ENCODE results near the gene FBN2.
"Not testable (repeated sequence)": the region's sequence is repeated elsewhere in the genome, so short reads cannot be mapped to it uniquely, and the experiment has no call there.

Gene FBN2

DNA sequence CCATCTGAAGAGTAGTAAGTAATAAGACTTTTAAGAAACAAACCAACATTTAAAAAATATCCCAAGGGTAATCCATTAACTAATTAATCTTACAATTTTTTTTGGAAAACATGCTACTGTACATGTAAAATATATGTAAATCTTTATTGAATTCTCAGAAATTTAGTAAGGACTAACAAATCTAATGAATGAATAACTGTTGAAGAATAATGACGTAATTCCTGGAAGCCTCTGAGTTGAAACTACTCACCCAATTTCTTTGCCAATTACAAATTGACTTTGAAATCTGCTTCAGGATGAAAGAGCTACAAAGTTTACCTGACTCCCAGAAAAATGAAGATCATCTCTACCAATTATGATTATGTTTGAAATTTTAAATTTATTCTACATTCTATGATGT is 21.1 kb downstream of the FBN2 start:
- Mint-ChIP-seq H3K27ac (no peak overlapping the region), H3K4me1 (no peaks in the 10 kb centered on the region), H3K27me3 (no peaks in the 10 kb centered on the region), H3K4me3 (no peak overlapping the region), H3K36me3 (no peaks in the 10 kb centered on the region), H3K9me3 (no peaks in the 10 kb centered on the region)
- no peak for ATAC-seq (ENCODE audit: low read depth)
- DNase-seq (ENCODE audit: low spot score in 2 of 2), result no peak

DNA sequence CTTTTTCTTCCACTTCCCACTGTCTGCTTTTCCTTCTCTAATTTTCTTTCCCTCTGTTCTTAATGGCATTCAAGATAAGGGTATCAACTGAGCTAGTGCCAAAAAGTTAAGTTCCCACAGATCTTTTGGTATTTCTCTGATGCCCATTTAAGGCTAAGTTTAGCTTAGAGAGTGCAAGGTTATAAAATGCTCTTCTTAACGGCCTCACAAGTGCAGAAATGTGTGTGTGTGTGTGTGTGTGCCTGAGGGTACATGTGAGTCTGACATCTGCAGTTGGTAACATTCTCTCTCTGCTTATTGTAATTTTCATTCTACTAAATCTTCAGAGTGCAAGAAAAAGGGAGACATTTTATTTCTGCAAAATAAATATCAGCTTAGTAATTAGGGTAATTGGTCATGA is 24.2 kb downstream of the FBN2 start:
- Mint-ChIP-seq H3K9me3 (peaks cover 3% of the 10 kb centered on the region), H3K27ac (no peak overlapping the region), H3K4me1 (no peaks in the 10 kb centered on the region), H3K27me3 (no peaks in the 10 kb centered on the region), H3K4me3 (no peak overlapping the region), H3K36me3 (no peaks in the 10 kb centered on the region)
- DNase-seq (ENCODE audit: low spot score in 2 of 2) (no peak), ATAC-seq (ENCODE audit: low read depth) (no peak)

DNA sequence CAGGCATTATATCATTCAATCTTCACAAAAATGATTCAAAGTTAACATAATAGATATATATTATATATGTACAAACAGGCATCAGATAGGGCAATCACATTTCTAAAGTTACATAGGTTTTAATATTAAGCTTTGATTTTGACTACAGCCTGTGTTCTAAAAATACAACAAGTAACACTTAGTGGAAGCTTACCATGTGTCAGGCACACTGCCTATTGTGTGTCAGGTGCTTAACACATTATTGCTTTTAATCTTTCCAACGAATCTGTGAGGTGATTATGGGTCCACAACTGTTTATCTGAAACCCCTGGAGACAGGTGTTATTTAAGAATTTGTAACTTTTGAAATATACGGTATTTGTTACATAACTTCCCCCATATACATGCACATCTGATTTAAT is 25.2 kb downstream of the FBN2 start:
- H3K27me3 Mint-ChIP-seq, result no peaks in the 10 kb centered on the region
- H3K4me3 Mint-ChIP-seq, result no peak overlapping the region
- H3K9me3 Mint-ChIP-seq, result peaks cover 4% of the 10 kb centered on the region
- no peak for ATAC-seq (ENCODE audit: low read depth)
- no peak overlapping the region for H3K27ac Mint-ChIP-seq
- no peaks in the 10 kb centered on the region for H3K36me3 Mint-ChIP-seq
- H3K4me1 Mint-ChIP-seq, result no peaks in the 10 kb centered on the region
- no peak for DNase-seq (ENCODE audit: low spot score in 2 of 2)

DNA sequence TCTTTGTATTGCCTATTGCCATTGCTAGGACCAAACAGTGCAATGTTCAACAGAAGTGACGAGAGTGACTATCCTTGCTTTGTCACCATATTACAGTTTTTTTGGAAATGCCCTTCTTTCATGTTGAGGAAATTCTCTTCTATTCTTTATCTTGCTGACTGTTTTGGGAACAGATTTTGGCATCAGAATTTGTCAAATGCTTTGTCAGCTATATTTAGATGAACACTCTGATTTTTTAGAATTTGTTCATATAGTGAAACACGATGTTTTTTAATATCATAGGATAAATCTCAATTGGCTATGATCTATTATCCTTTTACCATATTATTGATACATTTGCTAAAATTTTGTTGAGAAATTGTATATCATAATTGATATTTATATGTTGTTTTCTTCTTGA is 31.4 kb downstream of the FBN2 start:
- H3K9me3 Mint-ChIP-seq, result peaks cover 18% of the 10 kb centered on the region
- DNase-seq (ENCODE audit: low spot score in 2 of 2) (no peak), ATAC-seq (ENCODE audit: low read depth) (no peak)
- H3K4me1 Mint-ChIP-seq, result no peaks in the 10 kb centered on the region
- no peak overlapping the region for H3K4me3 Mint-ChIP-seq
- no peaks in the 10 kb centered on the region for H3K27me3 Mint-ChIP-seq
- H3K36me3 Mint-ChIP-seq, result no peaks in the 10 kb centered on the region
- H3K27ac Mint-ChIP-seq, result no peak overlapping the region

DNA sequence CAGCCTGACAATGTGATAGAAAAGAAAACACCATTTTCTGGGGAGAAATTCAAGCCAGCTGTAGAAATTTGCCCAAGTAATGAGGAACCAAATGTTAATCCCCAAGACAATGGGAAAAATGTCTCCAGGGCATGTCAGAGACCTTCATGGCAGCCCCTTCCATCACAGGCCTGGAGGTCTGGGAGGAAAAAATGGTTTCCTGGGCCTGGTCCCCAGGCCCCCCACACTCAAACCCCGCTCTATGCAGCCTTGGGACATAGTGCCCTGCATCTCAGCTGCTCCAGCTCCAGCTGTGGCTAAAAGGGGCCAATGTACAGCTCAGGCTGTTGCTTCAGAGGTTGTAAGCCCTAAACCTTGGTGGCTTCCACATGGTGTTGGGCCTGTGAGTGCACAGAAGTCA is 34.3 kb downstream of the FBN2 start:
- H3K9me3 Mint-ChIP-seq, result peaks cover 15% of the 10 kb centered on the region
- H3K4me3 Mint-ChIP-seq; H3K27me3 Mint-ChIP-seq; H3K36me3 Mint-ChIP-seq; ATAC-seq (ENCODE audit: low read depth); H3K27ac Mint-ChIP-seq; H3K4me1 Mint-ChIP-seq; DNase-seq (ENCODE audit: low spot score in 2 of 2): not testable (repeated sequence)

DNA sequence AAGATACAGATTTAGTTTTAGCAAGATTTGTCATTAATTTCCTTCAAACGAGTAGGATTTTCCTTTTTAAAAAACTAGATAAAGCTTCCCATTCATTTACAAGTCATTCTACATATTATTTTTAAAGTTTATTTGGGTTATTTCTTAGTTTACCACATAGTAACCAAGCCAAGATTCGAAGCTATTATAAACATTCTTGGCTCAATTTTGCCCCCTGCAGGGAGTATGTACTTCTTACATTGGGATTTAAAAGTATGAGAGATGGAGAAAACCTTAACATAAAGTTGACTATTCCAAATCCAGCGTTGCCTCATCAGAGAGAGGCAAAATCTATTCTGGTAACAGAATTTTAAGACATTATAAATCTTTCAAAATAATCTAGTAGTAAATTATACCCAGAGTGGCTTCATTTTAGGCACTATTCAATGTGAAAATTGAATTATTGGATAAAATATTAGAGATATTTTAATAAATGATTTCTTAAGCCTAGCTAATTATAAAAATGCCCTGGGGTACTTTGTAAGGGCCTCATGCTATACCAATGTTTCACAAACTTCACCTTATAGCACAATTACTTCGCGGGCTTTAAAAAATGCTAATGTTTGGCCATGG is 39.1 kb downstream of the FBN2 start:
- Mint-ChIP-seq H3K27ac (no peak overlapping the region), H3K4me3 (no peak overlapping the region), H3K27me3 (no peaks in the 10 kb centered on the region), H3K36me3 (no peaks in the 10 kb centered on the region), H3K9me3 (peaks cover 10% of the 10 kb centered on the region), H3K4me1 (no peaks in the 10 kb centered on the region)
- DNase-seq (ENCODE audit: low spot score in 2 of 2), result no peak
- no peak for ATAC-seq (ENCODE audit: low read depth)

DNA sequence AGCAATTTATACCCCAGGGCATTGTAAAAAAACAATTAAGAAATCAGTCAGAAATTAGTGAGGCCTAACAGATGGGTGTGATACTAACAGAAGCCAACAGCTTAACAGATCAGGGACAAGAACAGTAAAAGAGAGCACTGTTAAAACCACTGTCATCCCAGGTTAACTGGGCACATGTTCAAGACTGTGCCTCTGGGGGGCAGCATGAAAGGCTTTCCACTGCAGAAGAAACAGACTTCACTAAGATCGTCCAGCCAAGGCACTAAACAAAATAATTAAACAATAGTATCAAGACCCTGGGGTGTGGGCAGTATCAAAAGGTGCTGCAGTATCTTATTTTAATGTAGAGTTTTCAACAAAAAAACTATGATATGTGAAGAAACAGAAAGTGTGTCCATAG is 43.5 kb downstream of the FBN2 start:
- Mint-ChIP-seq H3K27me3 (peaks cover 2% of the 10 kb centered on the region), H3K4me1 (no peaks in the 10 kb centered on the region), H3K9me3 (peaks cover 9% of the 10 kb centered on the region), H3K27ac (no peak overlapping the region), H3K36me3 (no peaks in the 10 kb centered on the region), H3K4me3 (no peak overlapping the region)
- DNase-seq (ENCODE audit: low spot score in 2 of 2) (no peak), ATAC-seq (ENCODE audit: low read depth) (no peak)

DNA sequence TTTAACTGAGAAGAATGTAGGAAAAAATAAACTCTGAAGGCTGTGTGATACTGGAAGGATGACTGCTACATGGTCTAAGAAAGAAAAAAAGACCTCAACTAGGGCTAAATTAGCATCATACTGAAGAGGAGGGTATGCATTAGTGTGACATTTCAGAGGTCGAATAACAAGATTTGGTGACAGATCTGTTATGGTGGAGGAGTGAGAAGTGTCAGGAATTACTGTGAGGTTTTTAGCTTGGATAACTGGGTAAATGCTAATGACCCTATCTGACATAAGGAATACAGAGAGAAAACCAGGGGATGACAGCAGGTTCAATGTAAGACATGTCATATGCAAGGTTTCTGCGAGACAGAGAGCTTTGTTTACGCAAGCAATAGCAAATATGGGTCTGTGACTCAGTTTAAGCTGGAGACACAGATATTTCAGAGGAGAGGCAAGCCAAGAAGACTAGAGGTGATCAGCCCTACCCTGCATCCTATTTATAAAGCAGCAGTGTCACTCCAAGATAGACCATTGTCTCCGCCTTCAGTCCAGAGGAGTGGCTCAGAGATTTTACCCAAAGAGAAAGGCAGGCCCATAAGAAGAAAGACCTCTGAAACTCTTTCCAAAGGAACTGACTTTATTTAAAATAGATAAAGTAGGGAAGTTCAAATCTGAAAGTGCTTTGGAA is 44.3 kb downstream of the FBN2 start:
- H3K27ac Mint-ChIP-seq, result no peak overlapping the region
- peaks cover 9% of the 10 kb centered on the region for H3K9me3 Mint-ChIP-seq
- no peaks in the 10 kb centered on the region for H3K36me3 Mint-ChIP-seq
- no peaks in the 10 kb centered on the region for H3K4me1 Mint-ChIP-seq
- no peak overlapping the region for H3K4me3 Mint-ChIP-seq
- DNase-seq (ENCODE audit: low spot score in 2 of 2) (no peak), ATAC-seq (ENCODE audit: low read depth) (no peak)
- peaks cover 2% of the 10 kb centered on the region for H3K27me3 Mint-ChIP-seq

DNA sequence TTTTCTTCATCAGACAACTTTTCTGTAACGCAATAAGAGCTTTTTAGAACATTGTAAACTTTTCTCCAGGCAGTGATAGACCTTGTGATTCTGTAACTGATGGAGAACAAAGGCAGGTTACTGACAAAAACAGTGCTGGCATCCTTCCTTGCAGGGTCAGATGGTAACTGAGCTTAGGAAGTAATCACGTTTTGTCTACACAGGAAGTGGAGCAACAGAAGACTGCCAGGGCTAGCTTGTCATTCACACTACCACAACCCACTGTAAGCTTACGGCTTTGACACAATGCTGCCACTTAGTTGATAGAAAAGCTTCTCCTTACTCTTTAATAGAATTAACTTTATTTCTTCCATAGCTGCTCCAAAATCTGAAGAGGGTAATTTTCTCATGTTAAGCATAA is 46.8 kb downstream of the FBN2 start:
- DNase-seq (ENCODE audit: low spot score in 2 of 2) (no peak), ATAC-seq (ENCODE audit: low read depth) (no peak)
- Mint-ChIP-seq H3K27me3 (peaks cover 2% of the 10 kb centered on the region), H3K27ac (no peak overlapping the region), H3K4me1 (no peaks in the 10 kb centered on the region), H3K4me3 (no peak overlapping the region), H3K36me3 (no peaks in the 10 kb centered on the region), H3K9me3 (peaks cover 10% of the 10 kb centered on the region)

DNA sequence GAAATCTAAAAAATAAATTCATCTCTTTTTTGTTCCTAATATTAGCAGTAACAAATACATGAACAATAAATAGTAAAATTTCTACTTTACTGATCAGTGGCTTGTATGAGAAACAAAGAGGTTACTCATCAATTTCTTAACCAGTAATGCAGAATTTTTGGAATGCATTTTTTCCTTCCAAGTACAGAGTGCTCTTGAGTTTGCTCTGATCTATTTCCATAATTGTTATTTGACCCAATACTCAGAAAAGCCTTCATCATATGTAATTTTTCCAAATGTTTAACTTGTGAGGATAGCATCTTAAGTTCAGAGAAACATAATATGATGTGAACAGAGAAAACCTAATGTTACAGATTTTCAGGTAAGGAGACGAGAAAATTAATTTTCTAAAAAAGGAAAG is 47.3 kb downstream of the FBN2 start:
- H3K27ac Mint-ChIP-seq, result no peak overlapping the region
- no peaks in the 10 kb centered on the region for H3K4me1 Mint-ChIP-seq
- H3K4me3 Mint-ChIP-seq, result no peak overlapping the region
- H3K36me3 Mint-ChIP-seq, result no peaks in the 10 kb centered on the region
- DNase-seq (ENCODE audit: low spot score in 2 of 2) (no peak), ATAC-seq (ENCODE audit: low read depth) (no peak)
- peaks cover 2% of the 10 kb centered on the region for H3K27me3 Mint-ChIP-seq
- H3K9me3 Mint-ChIP-seq, result peaks cover 10% of the 10 kb centered on the region

DNA sequence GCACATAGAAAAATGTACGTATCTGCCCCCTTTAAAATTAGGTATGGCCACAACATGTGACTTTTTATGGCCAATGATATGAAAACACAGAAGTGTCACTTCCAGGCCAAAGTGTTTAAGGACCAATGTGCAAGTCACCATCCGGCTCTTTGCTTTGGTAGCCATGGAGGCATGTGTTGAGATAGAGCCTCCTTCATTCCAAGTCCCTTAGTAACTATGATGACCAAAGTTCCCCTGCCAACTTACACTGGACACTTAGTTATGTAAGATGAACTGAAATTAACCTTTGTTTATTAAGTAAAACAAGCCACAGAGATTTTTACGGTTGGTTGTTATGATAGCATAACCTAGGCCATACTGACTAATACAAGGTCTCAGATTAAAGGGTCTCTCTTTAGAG is 51.0 kb downstream of the FBN2 start:
- no peaks in the 10 kb centered on the region for H3K4me1 Mint-ChIP-seq
- no peaks in the 10 kb centered on the region for H3K36me3 Mint-ChIP-seq
- ATAC-seq (ENCODE audit: low read depth) (no peak), DNase-seq (ENCODE audit: low spot score in 2 of 2) (no peak)
- peaks cover 3% of the 10 kb centered on the region for H3K9me3 Mint-ChIP-seq
- H3K27ac Mint-ChIP-seq, result no peak overlapping the region
- no peaks in the 10 kb centered on the region for H3K27me3 Mint-ChIP-seq
- no peak overlapping the region for H3K4me3 Mint-ChIP-seq

DNA sequence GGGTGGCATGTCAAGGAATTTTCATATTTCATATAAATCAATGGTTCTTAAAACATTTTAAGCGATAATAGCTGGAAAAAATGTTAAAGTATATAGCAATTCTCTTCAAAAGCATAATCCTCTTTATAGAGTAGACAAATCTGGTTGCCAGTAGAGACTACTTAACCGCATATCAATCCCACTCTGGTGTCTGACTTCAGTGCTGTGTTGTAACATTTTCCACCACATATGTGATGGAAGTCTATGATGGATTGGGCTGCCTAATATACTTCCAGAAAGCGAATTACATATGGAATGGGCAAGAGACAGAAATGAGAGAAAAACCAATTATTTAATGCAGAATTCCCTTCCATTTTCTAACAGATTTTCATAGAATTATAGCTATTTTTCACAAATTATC is 54.3 kb downstream of the FBN2 start:
- Mint-ChIP-seq H3K4me1 (no peaks in the 10 kb centered on the region), H3K27me3 (no peaks in the 10 kb centered on the region), H3K9me3 (peaks cover 3% of the 10 kb centered on the region), H3K36me3 (no peaks in the 10 kb centered on the region), H3K27ac (no peak overlapping the region), H3K4me3 (no peak overlapping the region)
- ATAC-seq (ENCODE audit: low read depth), result no peak
- DNase-seq (ENCODE audit: low spot score in 2 of 2), result no peak

DNA sequence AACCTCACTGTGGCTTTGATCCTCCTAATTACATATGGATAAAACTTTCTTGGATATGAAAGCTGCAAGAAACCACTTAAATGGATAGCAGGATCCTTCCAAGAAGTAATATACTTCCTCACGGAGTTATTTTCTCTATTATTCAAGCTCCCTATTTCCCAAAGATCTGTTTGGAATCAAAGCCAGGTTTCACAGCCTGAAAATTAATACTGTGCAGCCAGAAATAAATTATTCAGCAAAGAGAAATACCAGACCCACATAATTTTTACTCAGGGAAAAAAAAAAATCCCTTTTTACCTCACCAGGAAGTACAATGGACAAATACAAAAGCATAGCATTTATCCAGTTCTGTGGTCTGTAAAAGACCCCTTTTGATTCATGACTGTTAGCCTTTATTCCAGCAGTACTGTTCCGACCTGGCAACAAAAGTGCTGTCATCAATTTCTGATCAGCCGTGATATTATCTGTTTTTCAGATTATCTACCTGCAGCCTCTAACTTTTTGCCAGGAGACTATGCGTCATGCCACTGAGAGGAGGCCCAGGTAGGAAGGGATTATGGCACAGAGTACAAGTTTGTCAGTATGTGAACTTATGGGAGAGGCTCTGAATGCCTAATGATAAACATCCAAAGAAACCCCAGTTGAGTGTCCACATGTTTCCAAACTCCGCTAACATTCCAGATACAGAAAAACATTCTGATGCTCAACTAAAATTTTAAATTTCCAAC is 57.0 kb downstream of the FBN2 start:
- DNase-seq (ENCODE audit: low spot score in 2 of 2), result no peak
- Mint-ChIP-seq H3K27ac (no peak overlapping the region), H3K36me3 (no peaks in the 10 kb centered on the region), H3K4me1 (no peaks in the 10 kb centered on the region), H3K9me3 (no peaks in the 10 kb centered on the region), H3K27me3 (no peaks in the 10 kb centered on the region), H3K4me3 (no peak overlapping the region)
- no peak for ATAC-seq (ENCODE audit: low read depth)

DNA sequence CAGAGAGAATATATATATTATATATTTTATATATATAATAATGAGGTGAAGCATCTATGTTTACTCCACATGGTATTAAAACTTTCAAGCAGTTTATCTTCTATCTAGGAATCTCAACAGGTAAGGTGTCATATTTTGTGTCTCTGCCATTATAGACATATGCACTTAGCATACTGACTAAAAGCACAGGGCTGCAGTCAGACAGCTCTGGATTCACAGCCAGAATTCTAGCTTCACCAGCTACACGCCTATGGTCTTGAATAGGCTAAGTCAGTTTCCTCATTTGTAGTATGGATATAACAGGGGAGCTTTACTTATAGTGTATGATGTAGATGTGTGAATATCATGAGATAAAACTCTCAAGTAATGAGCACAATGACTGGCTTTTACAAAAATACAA is 57.9 kb downstream of the FBN2 start:
- no peaks in the 10 kb centered on the region for H3K36me3 Mint-ChIP-seq
- ATAC-seq (ENCODE audit: low read depth), result no peak
- no peak for DNase-seq (ENCODE audit: low spot score in 2 of 2)
- H3K27me3 Mint-ChIP-seq, result no peaks in the 10 kb centered on the region
- no peak overlapping the region for H3K4me3 Mint-ChIP-seq
- H3K27ac Mint-ChIP-seq, result no peak overlapping the region
- no peaks in the 10 kb centered on the region for H3K4me1 Mint-ChIP-seq
- peaks cover 1% of the 10 kb centered on the region for H3K9me3 Mint-ChIP-seq

All from memory B cell (primary cell).